Liver (tissue), 9 donors: ENCODE results near the gene G6PC1. TPM values are rescaled to one million over a fixed set of nuclear protein-coding genes. Genes with fewer than 3 reads are reported as not detected.
"Not testable (repeated sequence)": the region's sequence is repeated elsewhere in the genome, so short reads cannot be mapped to it uniquely, and the experiment has no call there.

Source experiments
- DNase-seq: peaks from one replicate; pipeline ENCODE4 v3.0.0-alpha.2; 2017; ENCODE audit warnings: low spot score
- H3K27ac ChIP-seq, 2 donors: one replicate each; pipeline ENCODE4 v1.7.0; 2013; ENCODE audit warnings: inconsistent platforms in 2 of 2, low read length in 2 of 2, control low read depth in 1 of 2, low read depth in 1 of 2, mild to moderate bottlenecking in 1 of 2
- H3K27me3 ChIP-seq, 4 donors: one replicate each; pipeline versions ENCODE4 v1.6.1 to v1.7.0; 2013; ENCODE audit warnings: low read length in 3 of 4, inconsistent platforms in 1 of 4, mild to moderate bottlenecking in 1 of 4, moderate library complexity in 1 of 4; ENCODE audit not compliant: control insufficient read depth in 4 of 4, insufficient read depth in 4 of 4
- H3K36me3 ChIP-seq, 4 donors: one replicate each; pipeline versions ENCODE4 v1.6.1 to v1.7.0; 2013; ENCODE audit warnings: low read length in 3 of 4, mild to moderate bottlenecking in 3 of 4, low read depth in 1 of 4, moderate library complexity in 1 of 4; ENCODE audit not compliant: control insufficient read depth in 4 of 4, insufficient read depth in 3 of 4
- H3K4me1 ChIP-seq, 4 donors: one replicate each; pipeline versions ENCODE4 v1.6.1 to v1.7.0; 2013; ENCODE audit warnings: low read length in 3 of 4, mild to moderate bottlenecking in 3 of 4, moderate library complexity in 1 of 4; ENCODE audit not compliant: control insufficient read depth in 4 of 4, insufficient read depth in 4 of 4
- H3K4me3 ChIP-seq, 3 donors: one replicate each; pipeline versions ENCODE4 v1.6.1 to v1.7.0; 2013; ENCODE audit warnings: low read length in 3 of 3, control low read depth in 1 of 3, low read depth in 1 of 3, mild to moderate bottlenecking in 1 of 3
- H3K9ac ChIP-seq, 2 donors: one replicate each; pipeline ENCODE4 v1.7.0; 2013; ENCODE audit warnings: low read length in 2 of 2, mild to moderate bottlenecking in 2 of 2, moderate library complexity in 2 of 2, control low read depth in 1 of 2, low read depth in 1 of 2
- H3K9me3 ChIP-seq, 4 donors: one replicate each; pipeline versions ENCODE4 v1.6.1 to v1.7.0; 2013; ENCODE audit warnings: low read length in 3 of 4; ENCODE audit not compliant: control insufficient read depth in 4 of 4
- ATF3 ChIP-seq: IDR thresholded peaks from 2 replicates; pipeline ENCODE4 v1.6.1; 2016; ENCODE audit warnings: antibody characterized with exemption
- FOXA2 ChIP-seq: IDR thresholded peaks from 2 replicates; pipeline ENCODE4 v1.6.1; 2016; ENCODE audit warnings: antibody characterized with exemption
- HNF4A ChIP-seq, 2 donors: conservative IDR thresholded peaks; 2 replicates each; pipeline ENCODE4 v1.6.1; 2016; ENCODE audit warnings: antibody characterized with exemption in 2 of 2, mild to moderate bottlenecking in 2 of 2
- HNF4G ChIP-seq: IDR thresholded peaks from 2 replicates; pipeline ENCODE4 v1.6.1; 2016; ENCODE audit warnings: antibody characterized with exemption
- JUND ChIP-seq, 2 donors: IDR thresholded peaks; 2 replicates each; pipeline ENCODE4 v1.6.1; 2016; ENCODE audit warnings: antibody characterized with exemption in 2 of 2
- MAX ChIP-seq: IDR thresholded peaks from 2 replicates; pipeline ENCODE4 v1.6.1; 2016; ENCODE audit warnings: antibody characterized with exemption
- NR2F2 ChIP-seq: IDR thresholded peaks from 2 replicates; pipeline ENCODE4 v1.6.1; 2016; ENCODE audit warnings: antibody characterized with exemption
- RAD21 ChIP-seq, 2 donors: IDR thresholded peaks; 2 replicates each; pipeline ENCODE4 v1.6.1; 2016; ENCODE audit warnings: antibody characterized with exemption in 2 of 2, mild to moderate bottlenecking in 2 of 2
- REST ChIP-seq: IDR thresholded peaks from 2 replicates; pipeline ENCODE4 v1.6.1; 2016; ENCODE audit warnings: antibody characterized with exemption, mild to moderate bottlenecking
- RXRA ChIP-seq, 2 donors: IDR thresholded peaks; 2 replicates each; pipeline ENCODE4 v1.6.1; 2017 to 2018; ENCODE audit warnings: antibody characterized with exemption in 2 of 2, mild to moderate bottlenecking in 1 of 2
- SP1 ChIP-seq: IDR thresholded peaks from 2 replicates; pipeline ENCODE4 v1.6.1; 2018; ENCODE audit warnings: antibody characterized with exemption, mild to moderate bottlenecking
- YY1 ChIP-seq: IDR thresholded peaks from 2 replicates; pipeline ENCODE4 v1.6.1; 2016; ENCODE audit warnings: antibody characterized with exemption, mild to moderate bottlenecking
- WGBS: extraction: QIAGEN DNeasy Blood & Tissue Kit; methylation state at CpG from one replicate; pipeline ENCODE4 v1.1.7; 2013; 5-methylcytosine and 5-hydroxymethylcytosine counted together
- polyA plus RNA-seq, 2 donors: library from polyadenylated mRNA; stranded (reverse) in 1 of 2; unstranded in 1 of 2; fragments of 200-250 nt in 1 of 2; fragments of >200 nt in 1 of 2; fragmentation: Nextera tagmentation in 1 of 2; extraction: Ambion mirVana in 1 of 2; gene quantifications; one replicate each; pipeline versions ENCODE4 v1.2.1 to v1.2.3, GENCODE V29; 2013 to 2015
- total RNA-seq, 2 donors: library from RNA; depleted of rRNA; stranded (reverse); fragments of >200 nt; gene quantifications; one replicate each; pipeline ENCODE4 v1.2.3, GENCODE V29; 2014
- donor health status: healthy.
- donor health status: healthy.
- donor health status: healthy.
- donor health status: healthy.
- donor health status: healthy.

The G6PC1 gene
- total and polyA plus RNA-seq, 4 donors: 23.8 to 271 (median 114) TPM

GRCh38 chr17:42855048-42855596 lies 45.5 kb upstream of the G6PC1 start:
- Histone ChIP-seq H3K36me3 (no peaks in the 10 kb centered on the region), H3K9me3 (no peaks in the 10 kb centered on the region), H3K4me3 (no peak overlapping the region), H3K27me3 (no peaks in the 10 kb centered on the region), H3K9ac (no peak overlapping the region), H3K27ac (peak overlapping the region in 1 of 2 donors; percentile 31), H3K4me1 (peaks cover 0 to 16% (median 12%) of the 10 kb centered on the region in 4 donors)
- 35% methylated on average over 8 of the region's 8 CpGs for WGBS
- TF ChIP-seq RAD21 (IDR thresholded peaks at IDR 0.05) (peak; percentile 10 to 57), MAX (no peak), REST (no peak), YY1 (peak; percentile 29), NR2F2 (peak; percentile 32), HNF4G (no peak), FOXA2 (no peak), ATF3 (no peak), HNF4A (conservative IDR thresholded peaks at IDR 0.05) (peak; percentile 60 to 66), RXRA (IDR thresholded peaks at IDR 0.05) (peak; percentile 93 to 96), SP1 (peak; percentile 54), JUND (IDR thresholded peaks at IDR 0.05) (no peak)
- DNase-seq: peak; percentile 47

- not testable (repeated sequence) for DNase-seq, H3K36me3 ChIP-seq, H3K27ac ChIP-seq, H3K4me3 ChIP-seq, H3K9ac ChIP-seq, H3K27me3 ChIP-seq, H3K9me3 ChIP-seq
- H3K4me1 ChIP-seq: peaks cover 0 to 14% (median 11%) of the 10 kb centered on the region in 4 donors
- 86% methylated on average over 7 of the region's 8 CpGs for WGBS
These were observed 44.5 kb upstream of the G6PC1 start for GRCh38 chr17:42856093-42856492.

GRCh38 chr17:42856516-42856915 lies 44.1 kb upstream of the G6PC1 start:
- H3K9me3 ChIP-seq, H3K4me3 ChIP-seq, H3K27me3 ChIP-seq, DNase-seq, H3K36me3 ChIP-seq, H3K9ac ChIP-seq, H3K27ac ChIP-seq: not testable (repeated sequence)
- peak; percentile 40 to 82 for TF ChIP-seq RXRA (IDR thresholded peaks at IDR 0.05)
- H3K4me1 ChIP-seq: peaks cover 0 to 14% (median 11%) of the 10 kb centered on the region in 4 donors
- WGBS: 62% methylated on average over 6 of the region's 8 CpGs
